HG02798 (cell line): ENCODE results near the gene FAM50A.

Source experiments
- ATAC-seq: cut with Tn5 transposase; IDR thresholded peaks from one replicate; pipeline ENCODE4 v1.9.1; 2021; ENCODE audit warnings: mild to moderate bottlenecking; ENCODE audit not compliant: unreplicated experiment, poor library complexity

FAM50A gene

DNA sequence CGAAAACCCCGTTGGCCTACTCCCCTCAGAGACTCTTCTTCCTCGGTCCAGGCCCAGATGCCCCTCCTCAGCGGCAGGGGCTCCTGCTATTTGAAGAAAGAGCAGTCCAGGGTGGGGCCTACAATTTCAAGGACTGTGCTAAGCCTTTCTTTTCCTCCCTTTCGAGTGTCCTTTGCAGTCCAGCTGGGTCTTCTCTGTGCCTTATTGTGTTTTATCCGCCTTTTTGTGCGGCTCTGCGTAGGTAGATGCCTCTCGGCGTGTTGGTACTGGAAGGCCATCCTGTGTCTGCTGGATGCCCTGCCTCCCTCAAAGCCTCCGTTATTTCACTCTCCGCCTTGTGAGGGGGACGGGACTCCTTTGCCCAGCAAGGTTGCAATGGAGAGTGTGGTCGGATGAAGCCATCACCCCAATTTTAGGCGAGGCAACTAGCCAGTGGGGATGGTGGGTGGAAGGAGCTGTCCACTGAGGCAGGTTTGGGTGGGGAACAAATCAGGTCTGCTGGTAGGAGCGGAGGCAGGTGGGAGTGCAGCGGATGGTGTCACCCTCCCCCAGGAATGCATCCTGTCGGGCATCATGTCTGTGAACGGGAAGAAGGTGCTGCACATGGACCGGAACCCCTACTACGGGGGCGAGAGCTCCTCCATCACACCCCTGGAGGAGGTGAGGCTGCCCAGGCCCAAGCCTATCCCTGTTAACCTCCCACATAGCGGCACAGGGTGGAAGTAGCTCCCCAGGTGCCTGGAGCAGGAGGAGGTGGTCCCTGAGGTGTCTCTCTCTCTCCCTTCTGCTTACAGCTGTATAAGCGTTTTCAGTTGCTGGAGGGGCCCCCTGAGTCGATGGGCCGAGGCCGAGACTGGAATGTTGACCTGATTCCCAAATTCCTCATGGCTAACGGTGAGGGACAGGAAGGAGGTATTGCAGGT is 5.7 kb upstream of the FAM50A start:
- no peak for ATAC-seq

GRCh38 chrX:154439841-154440240 is 4.1 kb upstream of the FAM50A start:
- no peak for ATAC-seq

- ATAC-seq, result no peak
These were observed 3.2 kb upstream of the FAM50A start for GRCh38 chrX:154440623-154441357.

DNA sequence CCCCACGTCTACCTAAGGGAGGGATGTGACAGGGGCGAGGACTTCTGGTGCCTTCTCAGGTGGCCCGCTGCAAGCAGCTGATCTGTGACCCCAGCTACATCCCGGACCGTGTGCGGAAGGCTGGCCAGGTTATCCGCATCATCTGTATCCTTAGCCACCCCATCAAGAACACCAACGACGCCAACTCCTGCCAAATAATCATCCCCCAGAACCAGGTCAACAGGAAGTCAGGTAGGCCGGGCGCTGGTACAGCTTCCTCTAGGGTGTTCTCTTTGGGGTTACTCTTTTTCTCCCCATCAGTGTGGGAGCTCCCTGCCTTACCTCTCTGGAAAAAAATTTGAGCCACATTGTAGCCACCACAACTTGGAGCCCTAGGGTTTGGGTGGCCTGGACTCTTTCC is 2.4 kb upstream of the FAM50A start:
- ATAC-seq, result no peak

DNA sequence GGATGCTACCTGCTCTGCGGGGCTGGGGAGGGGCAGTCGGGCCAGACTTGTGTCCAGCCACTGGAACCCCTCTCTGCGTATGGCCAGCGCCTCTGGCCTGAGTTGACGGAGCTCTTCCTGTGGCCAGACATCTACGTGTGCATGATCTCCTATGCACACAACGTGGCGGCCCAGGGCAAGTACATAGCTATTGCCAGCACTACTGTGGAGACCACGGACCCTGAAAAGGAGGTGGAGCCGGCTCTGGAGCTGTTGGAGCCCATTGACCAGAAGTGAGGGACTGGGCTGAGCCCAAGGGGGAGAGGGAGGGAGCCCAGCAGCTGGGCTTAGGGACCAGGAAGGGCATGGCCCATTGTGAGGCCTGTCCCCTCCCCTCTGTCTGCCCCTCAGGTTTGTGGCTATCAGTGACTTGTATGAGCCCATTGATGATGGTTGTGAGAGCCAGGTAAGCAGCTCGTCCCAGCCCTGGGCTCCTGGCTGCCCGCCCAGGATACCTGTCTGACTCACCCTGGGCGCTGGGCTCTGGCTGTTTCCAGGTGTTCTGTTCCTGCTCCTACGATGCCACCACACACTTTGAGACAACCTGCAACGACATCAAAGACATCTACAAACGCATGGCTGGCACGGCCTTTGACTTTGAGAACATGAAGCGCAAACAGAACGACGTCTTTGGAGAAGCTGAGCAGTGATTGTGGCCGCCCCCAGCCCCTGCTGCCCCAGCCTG is 1.8 kb upstream of the FAM50A start:
- no peak for ATAC-seq

GRCh38 chrX:154443479-154443910 is 446 bp upstream of the FAM50A start:
- no peak for ATAC-seq

DNA sequence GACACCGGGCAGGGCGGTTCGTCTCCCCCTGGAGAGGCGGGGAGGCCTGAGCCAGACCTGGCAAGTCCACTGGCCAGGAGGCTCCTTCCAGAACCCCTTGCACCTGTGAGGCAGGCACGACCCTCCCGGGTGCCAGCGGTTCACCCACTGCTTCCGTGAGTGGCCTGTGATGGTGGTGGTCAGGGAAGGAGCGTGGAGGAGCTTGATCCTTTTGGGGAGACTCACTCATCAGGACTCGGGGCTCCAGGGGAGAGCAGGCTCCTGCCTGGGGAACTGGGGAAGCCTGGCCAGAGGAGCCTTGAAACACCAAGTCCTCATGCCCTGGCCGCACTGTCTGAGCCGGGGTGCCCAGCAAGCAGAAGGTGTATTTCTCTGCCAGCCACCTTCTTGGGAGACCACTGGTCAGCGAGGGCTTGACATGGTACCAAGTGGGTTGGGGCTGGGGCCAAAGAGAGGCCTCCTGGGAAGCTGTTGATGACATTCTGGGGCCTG is 860 bp downstream of the FAM50A start:
- ATAC-seq, result no peak

- ATAC-seq, result no peak
These were observed 1.8 kb downstream of the FAM50A start for GRCh38 chrX:154445776-154446175.

- no peak for ATAC-seq
These were observed 2.5 kb downstream of the FAM50A start for GRCh38 chrX:154446430-154446829.

- ATAC-seq, result no peak
These were observed 4.5 kb downstream of the FAM50A start for GRCh38 chrX:154448484-154448883.

- ATAC-seq, result no peak
These were observed 5.7 kb downstream of the FAM50A start for GRCh38 chrX:154449618-154450017.

DNA sequence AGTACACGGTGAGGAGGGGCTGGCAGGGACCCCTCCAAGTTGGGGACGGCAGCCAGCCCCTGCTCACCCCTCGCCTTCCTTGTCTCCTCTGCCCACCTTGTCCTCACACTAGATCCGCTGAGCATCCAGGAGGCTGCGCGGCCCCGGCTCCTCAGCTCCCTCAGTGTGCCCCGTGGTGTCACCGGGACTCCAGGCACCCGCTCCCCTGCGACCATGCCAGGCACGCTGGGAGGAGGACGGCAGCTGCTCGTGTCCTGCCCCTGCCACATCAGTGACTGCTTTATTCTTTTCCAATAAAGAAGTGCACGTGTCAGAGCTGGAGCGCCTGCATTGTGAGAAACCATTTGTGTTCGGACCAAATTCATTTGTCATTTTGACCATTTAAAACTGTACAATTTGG is 6.4 kb downstream of the FAM50A start:
- no peak for ATAC-seq

GRCh38 chrX:154452823-154453222 is 8.9 kb downstream of the FAM50A start:
- ATAC-seq, result no peak

DNA sequence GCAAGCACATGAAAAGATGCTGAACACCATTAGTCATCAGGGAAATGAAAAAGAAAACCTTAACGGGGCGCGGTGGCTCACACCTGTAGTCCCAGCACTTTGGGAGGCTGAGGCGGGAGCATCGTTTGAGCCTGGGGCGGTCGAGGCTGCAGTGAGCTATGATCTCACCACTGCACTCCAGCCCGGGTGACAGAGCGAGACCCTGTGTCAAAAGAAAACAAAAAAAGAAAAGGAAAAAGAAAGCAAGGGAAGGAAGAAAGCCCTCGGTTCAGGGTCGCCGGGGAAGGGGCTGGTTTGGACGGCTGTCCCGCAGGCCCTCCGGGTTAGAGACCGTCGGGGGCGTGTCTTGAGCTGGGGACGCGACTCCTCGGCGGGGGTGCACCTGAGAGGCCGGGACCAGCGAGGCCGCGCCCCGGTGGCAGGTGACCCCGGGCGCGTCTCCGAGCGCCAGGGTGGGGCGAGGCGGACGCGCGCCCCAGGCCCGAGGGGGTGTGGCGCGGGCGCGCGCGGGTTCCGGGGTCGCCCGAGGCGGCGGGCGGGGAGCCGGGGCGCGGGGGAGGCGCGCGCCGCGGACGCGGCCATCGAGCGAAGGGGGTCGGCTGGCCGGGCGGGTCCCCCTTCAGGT is 13.7 kb downstream of the FAM50A start:
- peak; percentile 74 for ATAC-seq

DNA sequence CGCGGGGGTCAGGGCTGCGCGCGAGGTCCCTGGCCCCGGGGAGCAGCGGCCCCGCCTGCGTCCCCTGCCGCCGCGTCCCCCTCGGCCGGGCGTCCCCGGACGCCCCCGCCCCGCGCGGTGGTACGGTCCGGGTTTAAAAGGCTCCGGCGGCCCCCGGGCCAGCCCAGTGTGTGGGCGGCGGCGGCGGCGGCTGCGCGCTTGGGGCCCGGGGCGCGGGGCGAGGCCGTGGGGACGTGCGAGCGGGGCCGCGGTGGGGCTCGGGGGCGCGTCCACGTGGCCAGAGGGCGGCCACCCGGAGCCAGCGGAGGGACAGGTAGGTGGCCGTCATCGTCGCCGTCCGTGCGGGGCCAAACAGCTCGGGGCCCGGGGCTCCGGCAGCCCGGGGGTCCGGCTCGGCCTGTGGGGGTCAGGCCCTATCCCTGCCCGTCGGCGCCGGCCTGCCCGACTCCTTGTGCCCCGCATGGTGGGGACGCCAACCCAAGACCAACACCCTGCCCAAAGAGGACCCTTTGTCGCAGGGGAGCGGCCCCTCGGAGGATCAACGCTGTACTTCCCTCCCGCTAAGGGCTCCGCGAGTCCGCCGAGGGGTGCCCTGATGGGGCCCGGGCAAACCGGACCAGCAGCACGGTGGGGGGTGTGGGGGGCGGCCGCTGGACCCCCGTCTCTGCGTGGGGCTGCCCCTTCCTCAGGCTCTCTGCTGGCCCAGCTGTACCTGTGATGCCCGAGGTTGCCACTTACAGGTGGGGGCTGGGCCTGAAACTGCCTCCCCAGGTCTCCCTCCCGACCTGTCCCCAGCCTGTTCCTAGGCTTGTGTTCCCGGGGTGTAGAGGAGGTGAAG is 14.4 kb downstream of the FAM50A start, which contains the start of gene PLXNA3:
TSS of gene PLXNA3 (plus strand) at position 166 of the 838 bp plus-strand sequence. CDS start 1,903 bp downstream, outside the sequence.
- peak; percentile 69 for ATAC-seq

DNA sequence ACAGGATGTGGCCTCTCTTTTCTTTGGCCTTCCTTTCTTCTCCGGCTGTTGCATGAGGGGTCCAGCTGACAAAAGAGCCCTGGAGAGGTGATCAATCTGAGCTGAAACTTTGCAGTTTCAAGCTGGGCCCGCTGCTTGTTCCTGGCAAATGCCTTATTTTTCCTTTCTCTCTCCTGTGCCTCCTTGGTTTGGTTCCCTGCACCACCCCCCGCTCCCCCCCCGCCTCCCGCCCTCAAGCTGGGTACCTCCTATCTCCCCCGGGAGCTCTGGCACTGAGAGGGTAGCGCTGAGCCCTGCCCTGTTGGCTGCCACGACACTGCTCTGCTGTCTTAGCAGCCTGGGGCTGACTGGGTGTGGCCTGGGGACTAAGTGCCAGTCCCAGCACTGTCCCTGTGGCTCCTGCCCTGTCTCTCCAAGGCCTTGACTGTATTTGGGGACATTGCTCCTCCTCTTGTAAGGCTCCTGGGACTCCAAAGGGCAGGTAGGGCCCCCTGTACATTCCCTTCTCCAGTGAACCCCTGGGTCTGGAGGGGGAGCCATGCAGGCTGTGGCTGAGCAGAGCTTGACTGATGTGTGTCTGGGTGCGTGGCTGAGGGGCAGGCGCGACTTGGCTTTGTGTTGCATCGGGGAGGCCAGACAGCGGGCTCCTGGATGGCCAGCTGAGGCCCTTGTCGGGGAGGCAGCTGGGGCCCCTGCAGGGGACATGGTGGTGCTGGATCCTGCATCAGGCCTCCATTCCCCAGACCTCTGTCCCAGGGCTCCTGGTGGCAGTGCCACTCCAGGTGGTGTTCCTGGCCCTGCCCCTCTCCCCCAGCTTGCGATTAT is 15.2 kb downstream of the FAM50A start:
- no peak for ATAC-seq

- ATAC-seq, result no peak
These were observed 15.9 kb downstream of the FAM50A start for GRCh38 chrX:154459832-154460231.

DNA sequence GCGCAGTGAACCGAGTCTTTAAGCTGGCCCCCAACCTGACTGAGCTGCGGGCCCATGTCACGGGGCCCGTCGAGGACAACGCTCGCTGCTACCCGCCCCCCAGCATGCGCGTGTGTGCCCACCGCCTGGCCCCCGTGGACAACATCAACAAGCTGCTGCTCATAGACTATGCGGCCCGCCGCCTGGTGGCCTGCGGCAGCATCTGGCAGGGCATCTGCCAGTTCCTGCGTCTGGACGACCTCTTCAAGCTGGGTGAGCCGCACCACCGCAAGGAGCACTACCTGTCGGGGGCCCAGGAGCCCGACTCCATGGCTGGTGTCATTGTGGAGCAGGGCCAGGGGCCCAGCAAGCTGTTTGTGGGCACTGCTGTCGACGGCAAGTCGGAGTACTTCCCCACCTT is 16.4 kb downstream of the FAM50A start:
- no peak for ATAC-seq
